GM19438 (cell line): ENCODE measurements around the gene RAP1A.
"Not testable (repeated sequence)": the region's sequence is repeated elsewhere in the genome, so short reads cannot be mapped to it uniquely, and the experiment has no call there.

ENCODE experiments used
- ATAC-seq: cut with Tn5 transposase; IDR thresholded peaks from one replicate; pipeline ENCODE4 v1.9.1; 2021; ENCODE audit warnings: low read depth; ENCODE audit not compliant: unreplicated experiment

The RAP1A gene

GRCh38 chr1:111734426-111734825, 114.8 kb downstream of the RAP1A start:
- no peak for ATAC-seq

DNA sequence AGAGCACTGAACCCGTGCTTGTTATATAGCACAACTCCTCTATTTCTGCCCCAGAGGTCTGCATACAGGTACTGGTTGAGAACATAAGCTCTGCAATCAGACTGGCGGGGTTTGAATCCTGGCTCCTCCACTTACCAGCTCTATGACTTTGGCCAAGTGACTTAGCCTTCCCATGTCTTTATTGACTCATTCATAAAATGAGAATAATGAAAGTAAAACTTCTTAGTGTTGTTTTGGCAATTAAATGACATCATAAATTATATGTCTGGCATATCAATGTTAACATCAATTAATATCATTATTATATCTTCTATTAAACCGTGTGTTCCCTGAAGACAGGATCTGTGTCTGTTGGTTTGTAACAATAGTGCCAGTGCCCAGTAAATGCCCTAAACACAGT, 115.3 kb downstream of the RAP1A start:
- no peak for ATAC-seq

DNA sequence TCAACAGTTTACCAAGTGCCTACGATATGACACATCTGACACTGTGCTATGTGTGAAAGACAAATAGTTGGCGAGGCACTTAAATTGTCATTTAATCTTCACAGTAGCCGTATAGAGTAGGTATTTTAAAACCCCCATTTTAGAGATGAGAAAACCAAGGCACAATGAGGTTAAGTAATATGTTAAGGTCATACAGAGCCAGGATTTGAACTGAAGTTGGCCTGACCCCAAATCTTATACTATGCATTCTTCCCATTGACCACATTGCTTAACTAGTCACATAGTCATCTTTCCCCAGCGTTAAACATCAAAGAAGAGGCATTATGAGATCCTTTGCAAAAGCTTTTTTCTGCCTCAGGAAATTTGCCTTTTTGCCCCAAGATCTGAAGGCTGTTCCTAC, 115.7 kb downstream of the RAP1A start:
- ATAC-seq: no peak

DNA sequence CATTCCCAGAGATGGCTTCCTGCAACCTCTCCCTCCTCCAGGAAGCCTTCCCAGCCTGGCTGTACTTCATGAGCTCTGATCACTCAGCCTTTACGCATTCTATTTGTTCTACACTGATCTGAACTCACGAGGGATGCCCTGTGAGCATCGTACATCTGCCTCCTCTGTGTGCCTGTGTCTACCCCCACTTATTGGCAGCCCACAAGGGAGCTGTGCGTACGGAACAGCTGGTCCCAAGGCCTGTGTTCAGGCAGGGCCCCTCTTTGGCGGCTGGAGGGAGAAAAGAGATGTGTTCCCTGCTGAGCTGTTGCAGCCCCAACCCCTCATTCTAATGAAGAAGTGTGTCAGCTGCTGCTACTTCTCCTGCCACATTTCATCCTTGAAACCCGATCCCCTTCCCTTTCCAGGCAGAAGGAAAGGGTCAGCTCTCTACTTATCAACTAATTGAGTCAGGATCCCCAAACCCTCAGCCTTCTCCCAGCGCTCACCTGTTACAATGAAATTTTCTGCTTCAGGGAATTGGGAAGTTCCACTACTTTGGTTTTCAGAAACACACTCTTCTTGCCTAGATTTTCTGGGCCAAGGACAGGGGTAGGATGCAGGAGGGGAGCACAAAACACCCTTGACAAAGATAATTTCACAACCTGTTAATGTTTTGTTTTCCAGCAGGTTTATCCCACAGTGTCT, 116.4 kb downstream of the RAP1A start:
- ATAC-seq: no peak

DNA sequence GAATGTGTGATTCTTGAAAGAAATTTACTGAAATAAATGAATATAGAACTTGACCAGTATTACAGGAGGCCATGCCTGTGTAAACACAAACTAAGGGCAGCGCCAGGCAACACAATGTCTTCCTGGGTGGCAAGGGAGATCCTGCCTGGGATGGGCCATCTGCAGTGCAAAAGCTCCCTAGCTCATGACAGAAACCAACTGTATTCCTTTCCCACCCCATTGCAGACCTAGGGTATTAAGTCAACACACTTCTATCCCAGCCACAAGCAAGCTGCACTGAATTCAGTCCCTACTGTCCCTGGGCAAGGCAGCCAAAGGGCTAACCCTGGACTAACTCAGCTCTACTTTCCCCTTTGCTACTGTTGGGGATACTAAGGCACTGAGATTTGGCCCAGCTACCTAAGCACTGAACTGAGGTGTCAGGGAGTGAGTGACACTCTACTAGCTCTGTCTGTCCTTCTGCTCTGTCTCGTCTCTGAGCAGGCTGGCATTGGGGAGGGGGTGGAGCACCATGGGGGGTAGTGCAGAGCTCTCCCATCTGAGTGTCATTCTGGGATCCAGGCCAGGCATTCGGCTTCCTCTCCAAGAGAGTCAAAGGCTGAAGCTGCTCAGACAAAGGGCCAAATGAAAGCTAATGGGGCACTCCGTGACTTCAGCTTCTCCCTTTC, 117.1 kb downstream of the RAP1A start:
- no peak for ATAC-seq

GRCh38 chr1:111737216-111738132, 117.9 kb downstream of the RAP1A start:
- no peak for ATAC-seq

DNA sequence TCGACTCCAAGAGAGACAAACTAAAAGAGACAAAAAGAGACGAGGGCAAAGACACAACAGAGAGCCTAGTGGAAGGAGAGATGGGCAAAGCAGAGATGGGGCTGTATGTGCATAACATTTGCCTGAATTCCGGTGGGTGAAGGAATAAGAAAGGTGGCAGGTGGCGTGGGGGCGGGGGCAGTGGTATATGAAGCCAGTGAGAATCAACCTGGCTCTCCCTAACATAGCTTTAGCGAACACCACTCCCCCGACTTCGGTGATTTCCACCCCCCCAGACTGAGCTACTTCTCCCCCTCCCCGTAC, 118.5 kb downstream of the RAP1A start:
- no peak for ATAC-seq

DNA sequence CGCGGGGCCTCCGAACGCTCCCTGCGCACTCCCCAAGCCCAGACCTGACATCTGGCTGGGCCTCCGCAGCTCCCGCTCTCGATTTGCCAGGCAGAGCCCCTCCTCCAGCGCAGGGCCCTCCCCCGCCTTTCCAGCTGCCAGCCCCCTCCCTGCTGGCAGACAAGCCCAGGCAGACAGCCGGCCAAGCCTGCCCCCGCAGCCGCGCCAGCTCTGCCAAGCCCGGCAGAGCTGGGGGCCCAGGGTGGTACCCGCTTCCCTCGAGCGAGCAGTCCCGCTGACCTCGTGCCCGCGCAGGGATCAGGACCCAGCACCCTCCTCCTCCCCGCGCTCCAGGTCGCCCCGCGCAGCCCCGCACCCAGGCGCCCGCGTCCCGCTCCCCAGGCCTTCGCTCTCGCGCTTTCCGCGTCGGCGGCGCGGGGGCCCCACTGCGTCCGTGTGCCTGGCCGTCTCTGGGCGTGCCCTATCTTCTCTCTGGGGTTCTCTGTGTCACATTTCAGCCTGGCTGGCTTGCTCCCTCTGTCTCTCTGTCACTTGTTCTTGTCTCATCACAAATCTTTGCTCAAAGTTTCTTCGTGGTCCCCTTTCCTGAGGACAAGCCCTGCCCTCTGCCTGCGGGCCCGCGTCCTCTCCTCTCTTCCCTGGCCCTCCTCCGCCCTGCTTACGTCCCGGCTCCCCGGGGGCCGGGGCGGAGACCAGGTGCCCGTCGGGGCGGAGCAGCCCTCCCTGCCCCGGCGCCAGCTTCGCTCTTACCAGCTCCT, 119.0 kb downstream of the RAP1A start:
- peak; percentile 44 for ATAC-seq

DNA sequence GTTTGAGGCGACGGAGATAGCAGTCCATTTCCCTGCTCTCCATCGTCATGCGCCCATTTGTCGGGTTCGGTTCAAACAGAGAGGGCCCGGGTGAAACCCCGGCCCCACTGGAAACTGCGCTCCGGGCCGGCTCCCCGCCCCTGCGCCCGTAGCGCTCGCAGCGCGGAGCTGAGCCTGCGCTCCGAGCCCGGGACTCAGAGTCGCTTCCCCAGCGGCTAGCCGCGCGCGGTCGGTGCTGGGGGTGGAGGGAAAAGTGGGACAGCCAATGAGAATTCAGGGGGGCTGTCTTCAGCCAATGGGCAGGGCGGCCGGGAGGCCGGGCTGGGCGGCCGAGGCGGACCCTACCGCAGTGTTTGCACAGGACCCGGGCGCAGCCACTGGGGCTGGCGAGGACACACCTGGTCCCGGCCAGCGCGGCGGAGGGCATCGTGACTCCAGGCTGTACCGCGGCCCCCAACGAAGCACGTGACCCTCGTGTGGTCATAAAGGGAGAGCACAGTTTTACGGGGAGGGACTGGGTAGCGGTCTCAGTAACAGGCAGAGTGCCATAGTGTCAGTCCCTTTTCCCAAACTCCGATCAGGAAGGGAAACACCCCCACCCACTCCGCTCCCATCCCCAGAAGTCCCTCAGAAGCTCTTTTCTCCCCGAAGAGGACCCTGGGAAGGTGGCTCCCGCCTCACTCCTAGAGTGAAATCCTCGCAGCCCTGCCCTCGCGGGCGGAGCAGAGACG, 119.8 kb downstream of the RAP1A start, which contains the start of gene INKA2:
Gene INKA2, minus strand, starts transcription at position 202 of the 731 bp plus-strand sequence. Its CDS starts 153 bp downstream, at position 49.
- peak; percentile 83 for ATAC-seq

GRCh38 chr1:111739925-111740765, 120.6 kb downstream of the RAP1A start:
- ATAC-seq: no peak

GRCh38 chr1:111742292-111742691, 122.7 kb downstream of the RAP1A start:
- not testable (repeated sequence) for ATAC-seq

DNA sequence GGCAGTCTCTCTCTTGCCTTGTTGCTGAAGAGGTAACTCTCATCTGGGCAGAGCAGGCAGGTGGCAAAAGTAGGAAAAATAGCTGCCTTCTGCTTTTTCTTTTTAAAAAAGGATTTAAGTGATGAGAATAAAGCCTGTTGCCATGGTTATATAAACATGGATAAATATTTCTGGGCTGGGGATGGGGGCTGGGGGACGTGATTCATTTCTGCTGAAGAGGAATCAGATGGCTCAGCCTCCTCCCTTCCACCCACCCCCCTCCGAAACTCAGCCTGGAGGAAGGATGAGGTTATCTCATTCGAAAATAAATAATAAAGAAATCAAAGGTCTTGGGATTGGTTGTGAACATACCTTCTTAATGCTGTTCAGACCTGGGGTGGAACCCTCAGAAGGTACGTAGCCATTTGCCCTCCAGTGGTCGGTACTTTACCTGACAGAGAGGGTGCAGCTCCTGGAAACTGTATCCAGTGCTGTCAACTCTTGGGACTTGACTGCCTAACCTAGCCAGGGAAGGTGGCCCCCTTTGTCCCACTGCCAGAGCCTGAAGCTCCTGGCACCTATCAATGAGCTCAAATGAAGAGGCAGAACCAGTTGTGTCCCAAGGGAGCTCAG, 123.5 kb downstream of the RAP1A start:
- ATAC-seq: no peak

GRCh38 chr1:111743679-111744101, 124.1 kb downstream of the RAP1A start:
- ATAC-seq: no peak

- ATAC-seq: no peak
These were observed 126.4 kb downstream of the RAP1A start for GRCh38 chr1:111745675-111746613.

- no peak for ATAC-seq
These were observed 127.0 kb downstream of the RAP1A start for GRCh38 chr1:111746614-111746999.

DNA sequence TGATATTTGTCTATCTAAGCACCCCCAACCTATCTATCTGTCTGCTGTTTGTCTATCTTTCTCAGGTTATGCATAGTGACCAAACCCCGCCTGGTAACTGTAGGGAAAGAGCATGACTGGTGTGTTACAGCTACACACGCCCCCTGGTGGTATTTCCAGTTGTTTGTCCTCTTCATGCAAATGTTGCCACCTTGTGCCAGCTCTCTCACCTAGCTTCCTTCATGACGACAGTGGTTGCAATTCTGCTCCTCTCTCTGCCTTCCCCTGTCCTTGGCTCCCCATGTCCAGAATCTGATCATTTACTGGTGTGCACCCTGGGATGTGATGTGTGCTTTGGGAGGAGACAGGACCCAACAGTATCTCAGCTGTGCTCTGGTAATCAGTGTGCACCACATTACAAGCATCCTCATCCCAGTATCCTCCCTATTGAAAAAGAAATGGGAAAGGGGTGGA, 127.7 kb downstream of the RAP1A start:
- no peak for ATAC-seq

- no peak for ATAC-seq
These were observed 128.4 kb downstream of the RAP1A start for GRCh38 chr1:111747947-111748346.
